Right renal pelvis (tissue), 4 donors: ENCODE results near the gene ARMC7. TPM values are rescaled to one million over a fixed set of nuclear protein-coding genes. Genes with fewer than 3 reads are reported as not detected.

Source experiments
- DNase-seq, 4 donors: peaks; one replicate each; pipeline ENCODE4 v3.0.0-alpha.2; 2013; ENCODE audit warnings: low read depth in 4 of 4, low spot score in 3 of 4, missing footprints in 1 of 4
- polyA plus RNA-seq, 4 donors: library from polyadenylated mRNA; unstranded; fragments of 120-200 nt; gene quantifications; one replicate each; pipeline ENCODE4 v1.2.1, GENCODE V29; 2013; ENCODE audit not compliant: insufficient read length in 4 of 4

ARMC7 gene
- polyA plus RNA-seq, 4 donors = 16.0 to 19.4 (median 18.2) TPM

DNA sequence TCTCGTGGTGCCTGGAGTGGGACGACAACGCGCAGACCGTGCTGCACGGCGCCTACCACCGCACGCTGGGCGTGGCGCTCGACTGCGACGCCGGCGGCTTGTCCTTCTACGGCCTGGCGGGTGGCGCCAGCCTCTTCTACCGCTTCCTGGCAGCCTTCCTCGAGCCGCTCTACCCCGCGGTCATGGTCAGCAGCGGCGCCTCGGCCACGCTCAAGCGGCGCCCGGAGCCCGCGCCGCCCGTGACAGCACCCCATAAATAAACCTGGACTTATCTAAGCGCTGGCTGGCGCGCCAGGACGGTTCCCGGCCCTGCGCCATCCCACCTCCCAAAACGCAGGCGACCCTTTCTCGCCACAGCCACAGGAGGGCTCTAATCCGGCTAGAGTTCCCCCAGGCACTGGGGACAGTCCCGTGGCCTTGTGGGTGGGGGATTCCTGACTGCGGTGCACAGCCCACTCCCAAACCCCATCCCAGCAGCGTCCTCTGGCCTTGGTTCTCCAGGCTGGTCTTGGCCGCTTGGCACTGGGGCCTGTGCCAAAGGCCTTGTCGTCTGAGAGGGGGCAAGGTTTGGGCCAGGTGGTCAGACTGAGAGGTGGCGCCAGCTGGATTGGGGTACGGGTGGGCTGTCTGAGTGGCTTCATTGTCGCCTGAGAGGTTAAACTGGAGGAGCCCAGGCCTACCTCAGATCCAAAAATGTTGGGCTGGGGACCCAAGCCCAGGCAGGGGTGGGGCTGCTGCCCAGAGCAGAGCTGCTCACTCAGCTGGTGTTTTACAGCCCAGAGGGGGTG lies 32.1 kb upstream of the ARMC7 start:
- DNase-seq = no peak

- DNase-seq = no peak
Measured at GRCh38 chr17:75078284-75079022, 31.3 kb upstream of the ARMC7 start.

DNA sequence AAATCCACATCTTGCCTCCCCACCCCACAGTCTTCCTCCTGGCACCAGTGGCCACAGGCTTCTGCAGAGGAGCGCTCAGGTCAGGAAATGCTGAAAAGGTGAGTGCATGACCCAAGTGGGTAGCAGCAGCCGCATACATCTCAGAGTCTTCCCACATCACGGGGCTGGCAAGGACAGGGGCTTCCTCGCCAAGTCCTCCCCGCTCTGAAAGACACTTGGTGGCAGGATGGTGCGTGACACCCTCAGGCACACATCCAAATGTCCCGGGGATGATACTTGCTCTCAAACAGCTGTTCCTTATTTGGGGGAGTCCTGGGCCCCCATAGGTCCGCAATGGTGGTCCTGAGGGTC lies 30.8 kb upstream of the ARMC7 start:
- no peak for DNase-seq

GRCh38 chr17:75081611-75082540 lies 27.9 kb upstream of the ARMC7 start:
- no peak for DNase-seq

DNA sequence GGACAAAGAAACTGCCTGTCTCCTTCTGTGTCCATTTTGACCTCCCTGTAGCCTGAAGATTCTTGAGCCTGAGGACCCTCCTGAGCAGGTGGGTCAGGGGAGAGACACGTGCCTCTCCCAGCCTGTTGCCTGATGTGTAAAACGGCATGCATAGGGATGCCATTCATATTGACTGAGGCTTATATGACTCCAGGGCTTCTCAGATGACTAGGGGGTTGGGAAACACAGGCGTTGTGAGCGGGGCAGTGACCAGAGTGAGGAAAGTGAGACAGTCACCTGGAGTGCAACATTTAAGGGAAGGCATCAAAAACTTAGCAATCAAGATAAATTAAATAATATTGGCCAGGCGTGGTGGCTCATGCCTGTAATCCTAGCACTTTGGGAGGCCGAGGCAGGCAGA lies 27.1 kb upstream of the ARMC7 start:
- DNase-seq = no peak

DNA sequence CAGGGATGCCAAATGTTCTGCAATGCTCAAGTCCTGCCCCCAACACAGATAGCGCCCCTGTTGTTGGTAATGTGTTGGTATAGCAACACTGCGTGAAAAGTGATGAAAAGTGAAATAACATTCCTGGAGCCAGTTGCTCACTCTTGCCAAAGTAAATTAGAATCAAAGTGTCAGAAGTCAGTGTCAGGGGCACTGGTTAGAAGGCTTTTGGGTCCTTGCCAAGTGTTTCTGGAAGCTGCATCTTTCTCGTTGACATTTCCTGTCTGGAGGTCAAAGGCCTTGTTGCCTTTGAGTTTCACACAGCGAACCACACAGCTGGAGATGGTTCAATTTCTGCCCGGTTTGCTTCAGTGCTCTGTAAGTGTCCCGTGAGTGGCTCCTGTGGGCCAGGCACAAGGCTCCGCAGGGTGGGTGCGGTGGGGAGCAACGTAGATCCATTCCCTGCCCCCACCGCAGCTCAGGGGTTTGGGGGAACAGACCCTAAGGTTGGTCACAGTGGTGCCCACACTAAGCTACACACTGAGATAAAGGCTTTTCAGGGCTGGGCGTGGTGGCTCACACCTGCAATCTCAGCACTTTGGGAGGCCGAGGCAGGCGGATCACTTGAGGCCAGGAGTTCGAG lies 25.6 kb upstream of the ARMC7 start:
- DNase-seq = peak in 1 of 4 donors; percentile 44

GRCh38 chr17:75086496-75087181 lies 23.1 kb upstream of the ARMC7 start:
- DNase-seq = no peak

DNA sequence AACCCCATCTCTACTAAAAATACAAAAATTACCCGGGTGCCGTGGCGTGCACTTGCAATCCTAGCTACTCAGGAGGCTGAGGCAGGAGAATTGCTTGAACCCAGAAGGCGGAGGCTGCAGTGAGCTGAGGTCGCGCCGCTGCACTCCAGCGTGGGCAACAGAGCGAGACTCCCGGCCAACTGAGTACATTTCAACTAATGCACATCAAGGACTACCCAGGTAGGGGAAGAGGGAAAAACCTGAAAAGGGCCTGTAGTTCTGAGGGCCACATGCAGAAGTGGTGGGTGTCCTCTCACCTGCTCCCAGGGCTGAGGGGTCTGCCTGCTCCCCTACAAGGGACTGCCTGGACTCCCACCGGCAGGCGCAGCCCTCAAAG lies 22.6 kb upstream of the ARMC7 start:
- DNase-seq = no peak

GRCh38 chr17:75087558-75088453 lies 22.0 kb upstream of the ARMC7 start, which contains the start of gene SLC16A5:
Gene SLC16A5, plus strand, starts transcription at chr17:75087954. Its CDS starts 5,683 bp downstream, at chr17:75093637.
- DNase-seq = peak in 3 of 4 donors; percentile 71 to 78 (median 75)

- no peak for DNase-seq
Measured at GRCh38 chr17:75088465-75089417, 21.0 kb upstream of the ARMC7 start.

GRCh38 chr17:75090871-75091854 lies 18.6 kb upstream of the ARMC7 start:
- no peak for DNase-seq

GRCh38 chr17:75091855-75092327 lies 17.9 kb upstream of the ARMC7 start:
- no peak for DNase-seq

DNA sequence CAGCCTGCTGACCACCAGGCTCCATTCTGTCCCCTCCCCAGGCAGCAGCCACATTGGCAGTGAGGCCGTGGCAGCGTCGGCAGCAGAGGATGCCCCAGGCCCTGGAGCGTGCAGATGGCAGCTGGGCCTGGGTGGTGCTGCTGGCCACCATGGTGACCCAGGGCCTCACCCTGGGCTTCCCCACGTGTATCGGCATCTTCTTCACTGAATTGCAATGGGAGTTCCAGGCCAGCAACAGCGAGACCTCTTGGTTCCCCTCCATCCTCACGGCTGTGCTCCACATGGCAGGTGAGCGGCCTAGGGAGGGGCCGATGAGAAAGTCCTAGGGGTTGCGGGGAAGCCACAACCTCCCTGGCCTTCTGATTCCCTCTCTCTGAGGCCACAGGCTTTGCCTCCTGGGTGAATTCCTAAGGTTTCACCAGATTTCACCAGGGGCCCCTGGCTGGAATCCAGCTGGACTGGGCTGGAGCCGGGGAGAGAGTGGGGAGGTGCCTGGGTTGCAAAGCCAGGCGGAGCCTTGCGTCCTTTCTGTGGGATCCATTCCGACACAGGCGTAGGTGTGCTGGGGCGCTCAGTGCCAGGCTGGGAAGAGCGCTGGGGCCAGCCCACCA lies 16.1 kb upstream of the ARMC7 start:
- DNase-seq = no peak

GRCh38 chr17:75094871-75095399 lies 14.8 kb upstream of the ARMC7 start:
- no peak for DNase-seq

GRCh38 chr17:75096082-75096625 lies 13.6 kb upstream of the ARMC7 start:
- no peak for DNase-seq
